Ureter (tissue), 1 donor: ENCODE results near the gene FRG2. TPM values are rescaled to one million over a fixed set of nuclear protein-coding genes. Genes with fewer than 3 reads are reported as not detected.
"Not testable (repeated sequence)": the region's sequence is repeated elsewhere in the genome, so short reads cannot be mapped to it uniquely, and the experiment has no call there.

Experiments
- DNase-seq: peaks from one replicate; pipeline ENCODE4 v3.0.0-alpha.2; 2020; ENCODE audit warnings: low spot score
- total RNA-seq: library from RNA; stranded (reverse); gene quantifications from one replicate; pipeline ENCODE4 v1.2.4, GENCODE V29; 2023
- donor health status: DM: yes; HTN: yes; CAD: no.

The FRG2 gene
- not detected for total RNA-seq

GRCh38 chr4:190027156-190027555, at the start of gene FRG2:
Gene FRG2 (minus strand): TSS chr4:190027256. CDS start chr4:190027204, 52 bp downstream.
- DNase-seq: not testable (repeated sequence)

GRCh38 chr4:190068351-190068750, 41.3 kb upstream of the FRG2 start:
- DNase-seq: not testable (repeated sequence)

GRCh38 chr4:190064805-190065204, 37.7 kb upstream of the FRG2 start:
- not testable (repeated sequence) for DNase-seq

GRCh38 chr4:190064342-190064741, 37.3 kb upstream of the FRG2 start, which contains the start of gene DBET:
Gene DBET (plus strand): TSS chr4:190064502.
- DNase-seq: not testable (repeated sequence)

GRCh38 chr4:190058997-190059396, 31.9 kb upstream of the FRG2 start:
- DNase-seq: not testable (repeated sequence)

- DNase-seq: not testable (repeated sequence)
These were observed 22.6 kb upstream of the FRG2 start for GRCh38 chr4:190049378-190050239.

GRCh38 chr4:190047627-190048026, 20.6 kb upstream of the FRG2 start:
- not testable (repeated sequence) for DNase-seq

GRCh38 chr4:190040873-190041272, 13.8 kb upstream of the FRG2 start:
- DNase-seq: not testable (repeated sequence)

- DNase-seq: not testable (repeated sequence)
These were observed 10.8 kb upstream of the FRG2 start for GRCh38 chr4:190037704-190038388.

- DNase-seq: not testable (repeated sequence)
These were observed 4.2 kb upstream of the FRG2 start for GRCh38 chr4:190031264-190031663.

GRCh38 chr4:190022614-190023281, 4.3 kb downstream of the FRG2 start:
- DNase-seq: not testable (repeated sequence)

GRCh38 chr4:190021973-190022372, 5.1 kb downstream of the FRG2 start:
- DNase-seq: not testable (repeated sequence)

- no peak for DNase-seq
These were observed 6.0 kb downstream of the FRG2 start for GRCh38 chr4:190020790-190021717.

GRCh38 chr4:190019859-190020463, 7.1 kb downstream of the FRG2 start:
- DNase-seq: not testable (repeated sequence)

GRCh38 chr4:190019023-190019858, 7.8 kb downstream of the FRG2 start:
- DNase-seq: no peak

- DNase-seq: no peak
These were observed 8.7 kb downstream of the FRG2 start for GRCh38 chr4:190018201-190018920.

GRCh38 chr4:190017357-190018200, 9.5 kb downstream of the FRG2 start:
- no peak for DNase-seq
